Gastroesophageal sphincter (tissue), 4 donors: ENCODE data around the gene HNRNPA3. TPM values are rescaled to one million over a fixed set of nuclear protein-coding genes. Genes with fewer than 3 reads are reported as not detected.

ENCODE experiments used
- ATAC-seq: fragments of 150-250 bp; one replicate; pipeline ENCODE4 v1.9.1; 2016; ENCODE audit warnings: mild to moderate bottlenecking, moderate library complexity
- H3K27ac ChIP-seq, 4 donors: fragments of 200-600 bp; sonication (generic) in 3 of 4; 1 replicate in 3 of 4; 2 replicates in 1 of 4; pipeline ENCODE4 v1.5.1; 2016 to 2019
- H3K27me3 ChIP-seq: fragments of 200-600 bp; sonication (generic); one replicate; pipeline ENCODE4 v1.5.1; 2019
- H3K36me3 ChIP-seq, 2 donors: fragments of 200-600 bp; sonication (generic); one replicate each; pipeline ENCODE4 v1.5.1; 2019; ENCODE audit warnings: control low read depth in 1 of 2
- H3K4me1 ChIP-seq, 3 donors: fragments of 200-600 bp; sonication (generic); 1 replicate in 2 of 3; 2 replicates in 1 of 3; pipeline ENCODE4 v1.5.1; 2016 to 2019; ENCODE audit warnings: control low read depth in 2 of 3
- H3K4me3 ChIP-seq, 2 donors: fragments of 200-600 bp; sonication (generic); one replicate each; pipeline ENCODE4 v1.5.1; 2019; ENCODE audit warnings: mild to moderate bottlenecking in 1 of 2, moderate library complexity in 1 of 2
- H3K9me3 ChIP-seq, 3 donors: fragments of 200-600 bp; sonication (generic); one replicate each; pipeline ENCODE4 v1.5.1; 2017 to 2019; ENCODE audit warnings: control low read depth in 2 of 3
- EP300 ChIP-seq: sonication (generic); formaldehyde crosslinking; IDR thresholded peaks from one replicate; pipeline ENCODE4 v1.6.1; 2017; ENCODE audit warnings: antibody characterized with exemption, mild to moderate bottlenecking
- POLR2A ChIP-seq, 2 donors: fragments of 450-650 bp; IDR thresholded peaks; one replicate each; pipeline ENCODE4 v1.6.1; 2017; ENCODE audit warnings: antibody characterized with exemption in 2 of 2, mild to moderate bottlenecking in 2 of 2, moderate library complexity in 1 of 2
- POLR2AphosphoS5 ChIP-seq: sonication (generic); formaldehyde crosslinking; IDR thresholded peaks from one replicate; pipeline ENCODE4 v1.6.1; 2017; ENCODE audit warnings: antibody characterized with exemption
- WGBS, 2 donors: methylation state at CpG; one replicate each; pipeline ENCODE4 v1.1.5; 2018; ENCODE audit warnings: low coverage in 1 of 2; 5-methylcytosine and 5-hydroxymethylcytosine counted together
- total RNA-seq, 4 donors: library from RNA; depleted of rRNA; stranded (reverse); fragments of >200 nt; gene quantifications; one replicate each; pipeline ENCODE4 v1.1.0, GENCODE V29; 2016
- TF ChIP-seq, protein P1 (sequence below), 4 experiments: fragments of 200-600 bp in 2 of 4; fragments of 450-650 bp in 2 of 4; sonication (generic) in 1 of 4; IDR thresholded peaks; one replicate each; pipeline ENCODE4 v1.5.1; 2017 to 2019; ENCODE audit warnings: antibody characterized with exemption in 4 of 4, mild to moderate bottlenecking in 2 of 4, moderate library complexity in 2 of 4

Gene HNRNPA3
- total RNA-seq, 4 donors from 2014 or later = 58.4 to 87.8 (median 73.1) TPM

DNA sequence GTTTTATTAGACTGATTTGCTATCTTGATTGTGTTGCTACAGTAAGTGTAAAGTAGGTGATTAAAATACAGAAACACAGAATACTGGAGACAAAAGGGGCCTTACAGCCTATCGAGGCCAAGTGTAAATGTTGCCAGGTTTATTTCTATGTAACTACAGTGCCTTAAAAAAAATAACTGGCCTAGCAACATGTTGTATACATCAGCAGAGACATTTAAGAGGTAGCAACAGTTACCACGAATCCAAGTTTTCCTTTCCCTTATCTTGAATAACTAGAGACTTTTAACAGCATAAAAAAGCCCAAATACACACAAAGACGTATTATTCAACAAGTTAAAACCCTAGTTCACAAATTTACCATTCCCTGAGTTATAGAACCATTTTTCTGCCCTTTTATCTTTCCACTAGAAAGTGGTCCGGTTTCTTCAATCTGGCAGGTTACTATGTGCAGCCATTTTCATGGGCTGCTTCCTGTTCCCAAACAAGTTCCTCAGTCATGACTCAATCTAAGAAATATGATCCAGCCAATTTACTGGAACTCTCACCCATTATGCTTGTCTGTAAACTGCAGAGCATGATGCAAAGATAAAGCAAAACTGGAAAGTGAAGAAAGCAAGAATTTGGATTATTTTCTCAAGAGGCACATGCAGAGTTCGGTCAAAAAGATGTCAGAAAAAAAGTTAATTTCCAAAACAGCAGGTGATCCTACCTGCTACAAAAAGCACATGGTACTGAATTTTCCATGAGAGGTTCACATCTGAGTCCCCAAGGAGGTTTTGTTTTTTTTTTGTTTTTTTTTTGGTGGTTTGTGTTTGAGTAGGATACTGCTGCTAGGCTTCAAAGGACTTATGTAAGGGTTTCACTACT is 29.8 kb downstream of the HNRNPA3 start:
- TF ChIP-seq, protein P1, sequence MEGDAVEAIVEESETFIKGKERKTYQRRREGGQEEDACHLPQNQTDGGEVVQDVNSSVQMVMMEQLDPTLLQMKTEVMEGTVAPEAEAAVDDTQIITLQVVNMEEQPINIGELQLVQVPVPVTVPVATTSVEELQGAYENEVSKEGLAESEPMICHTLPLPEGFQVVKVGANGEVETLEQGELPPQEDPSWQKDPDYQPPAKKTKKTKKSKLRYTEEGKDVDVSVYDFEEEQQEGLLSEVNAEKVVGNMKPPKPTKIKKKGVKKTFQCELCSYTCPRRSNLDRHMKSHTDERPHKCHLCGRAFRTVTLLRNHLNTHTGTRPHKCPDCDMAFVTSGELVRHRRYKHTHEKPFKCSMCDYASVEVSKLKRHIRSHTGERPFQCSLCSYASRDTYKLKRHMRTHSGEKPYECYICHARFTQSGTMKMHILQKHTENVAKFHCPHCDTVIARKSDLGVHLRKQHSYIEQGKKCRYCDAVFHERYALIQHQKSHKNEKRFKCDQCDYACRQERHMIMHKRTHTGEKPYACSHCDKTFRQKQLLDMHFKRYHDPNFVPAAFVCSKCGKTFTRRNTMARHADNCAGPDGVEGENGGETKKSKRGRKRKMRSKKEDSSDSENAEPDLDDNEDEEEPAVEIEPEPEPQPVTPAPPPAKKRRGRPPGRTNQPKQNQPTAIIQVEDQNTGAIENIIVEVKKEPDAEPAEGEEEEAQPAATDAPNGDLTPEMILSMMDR (IDR thresholded peaks at IDR 0.05) = no peak
- peak; percentile 97 for TF ChIP-seq POLR2AphosphoS5
- TF ChIP-seq POLR2A (IDR thresholded peaks at IDR 0.05) = no peak
- Histone ChIP-seq H3K36me3 (no peaks in the 10 kb centered on the region), H3K4me3 (peak overlapping the region; percentile 30 to 34), H3K27me3 (no peaks in the 10 kb centered on the region), H3K27ac (peak overlapping the region; percentile 83 to 92 (median 88)), H3K9me3 (no peaks in the 10 kb centered on the region), H3K4me1 (peaks cover 33 to 100% (median 75%) of the 10 kb centered on the region in 3 donors)
- WGBS, 2 donors = 3 to 7% methylated on average over 5 of the region's 5 CpGs
- ATAC-seq = peak; percentile 86

DNA sequence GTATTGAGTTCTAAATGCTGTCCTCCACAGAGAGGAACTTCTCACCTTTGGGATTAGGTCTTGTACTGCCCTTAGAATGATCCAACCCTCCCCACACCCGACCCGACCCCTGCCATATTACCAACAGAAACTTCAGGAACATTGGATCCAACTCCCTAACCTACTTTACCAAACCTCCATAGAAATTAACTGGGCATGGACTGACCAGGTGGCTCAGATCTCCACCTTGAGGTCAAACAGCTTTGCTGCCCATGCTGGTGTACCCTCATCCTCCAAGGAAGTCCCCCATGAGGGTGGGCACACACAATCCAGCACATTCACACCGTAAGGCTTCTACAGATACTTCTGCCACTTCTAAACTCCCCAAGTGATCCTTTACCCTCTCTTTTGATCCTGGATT is 30.5 kb downstream of the HNRNPA3 start:
- Histone ChIP-seq H3K4me3 (peak overlapping the region; percentile 6 to 34), H3K27me3 (no peaks in the 10 kb centered on the region), H3K27ac (peak overlapping the region; percentile 83 to 92 (median 88)), H3K4me1 (peaks cover 33 to 100% (median 73%) of the 10 kb centered on the region in 3 donors), H3K36me3 (no peaks in the 10 kb centered on the region), H3K9me3 (no peaks in the 10 kb centered on the region)
- no peak for ATAC-seq
- 85 to 86% methylated on average over 2 to 3 of the region's 3 CpGs for WGBS, 2 donors
- no peak for TF ChIP-seq POLR2A (IDR thresholded peaks at IDR 0.05)
- no peak for TF ChIP-seq POLR2AphosphoS5
- no peak for TF ChIP-seq EP300
- TF ChIP-seq, protein P1 (IDR thresholded peaks at IDR 0.05) = no peak

DNA sequence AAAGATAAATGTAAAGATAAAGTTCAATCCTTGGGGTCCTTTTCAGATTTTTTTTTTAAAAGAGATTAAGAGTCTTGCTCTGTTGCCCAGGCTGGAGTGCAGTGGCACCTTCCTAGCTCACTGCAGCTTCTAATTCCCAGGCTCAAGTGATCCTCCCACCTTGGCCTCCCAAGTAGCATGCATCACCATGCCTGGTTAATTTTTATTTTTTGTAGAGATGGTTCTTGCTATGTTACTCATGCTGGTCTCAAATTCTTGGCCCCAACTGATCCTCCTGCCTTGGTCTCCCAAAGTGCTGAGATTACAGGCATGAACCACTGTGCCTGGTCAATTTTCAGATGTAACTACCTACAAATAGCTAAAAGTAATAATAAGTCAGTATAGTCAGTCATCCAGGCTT is 30.9 kb downstream of the HNRNPA3 start:
- TF ChIP-seq, protein P1 (IDR thresholded peaks at IDR 0.05) = no peak
- TF ChIP-seq EP300 (no peak), POLR2A (IDR thresholded peaks at IDR 0.05) (no peak), POLR2AphosphoS5 (no peak)
- Histone ChIP-seq H3K36me3 (no peaks in the 10 kb centered on the region), H3K4me3 (no peak overlapping the region), H3K27ac (peak overlapping the region; percentile 83 to 92 (median 88)), H3K27me3 (no peaks in the 10 kb centered on the region), H3K9me3 (no peaks in the 10 kb centered on the region), H3K4me1 (peaks cover 33 to 100% (median 73%) of the 10 kb centered on the region in 3 donors)
- ATAC-seq = no peak

DNA sequence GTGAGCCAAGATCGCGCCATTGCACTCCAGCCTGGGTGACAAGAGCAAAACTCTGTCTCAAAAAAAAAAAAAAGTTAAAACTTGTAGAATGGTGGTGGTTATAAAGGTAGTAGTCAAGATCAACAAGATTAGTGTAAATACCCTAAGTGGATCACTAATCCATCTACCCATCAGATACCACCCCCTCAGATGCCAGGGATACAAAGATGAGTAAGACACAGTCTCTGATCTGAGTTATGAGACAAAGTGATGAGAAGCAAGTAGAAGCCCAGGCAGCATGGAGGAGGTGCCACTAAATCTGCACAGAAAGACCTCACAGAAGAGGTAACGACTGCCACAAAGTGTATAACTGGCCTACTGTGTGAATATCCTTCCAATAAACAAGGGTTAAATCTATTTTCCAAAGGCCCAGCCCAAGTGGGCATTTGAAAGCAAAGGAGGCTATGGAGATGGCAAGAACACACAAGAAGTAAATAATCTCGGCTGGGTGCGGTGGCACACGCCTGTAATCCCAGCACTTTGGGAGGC is 31.7 kb downstream of the HNRNPA3 start:
- WGBS, 2 donors = 91 to 93% methylated on average over 5 to 6 of the region's 6 CpGs
- no peak overlapping the region for H3K4me3 ChIP-seq
- H3K9me3 ChIP-seq = no peaks in the 10 kb centered on the region
- ATAC-seq = no peak
- peak overlapping the region in 3 of 4 donors; percentile 63 to 85 (median 83) for H3K27ac ChIP-seq
- TF ChIP-seq POLR2AphosphoS5 (no peak), EP300 (no peak), POLR2A (IDR thresholded peaks at IDR 0.05) (no peak)
- TF ChIP-seq, protein P1 (IDR thresholded peaks at IDR 0.05) = no peak
- no peaks in the 10 kb centered on the region for H3K27me3 ChIP-seq
- H3K36me3 ChIP-seq = no peaks in the 10 kb centered on the region
- peaks cover 33 to 100% (median 66%) of the 10 kb centered on the region in 3 donors for H3K4me1 ChIP-seq

DNA sequence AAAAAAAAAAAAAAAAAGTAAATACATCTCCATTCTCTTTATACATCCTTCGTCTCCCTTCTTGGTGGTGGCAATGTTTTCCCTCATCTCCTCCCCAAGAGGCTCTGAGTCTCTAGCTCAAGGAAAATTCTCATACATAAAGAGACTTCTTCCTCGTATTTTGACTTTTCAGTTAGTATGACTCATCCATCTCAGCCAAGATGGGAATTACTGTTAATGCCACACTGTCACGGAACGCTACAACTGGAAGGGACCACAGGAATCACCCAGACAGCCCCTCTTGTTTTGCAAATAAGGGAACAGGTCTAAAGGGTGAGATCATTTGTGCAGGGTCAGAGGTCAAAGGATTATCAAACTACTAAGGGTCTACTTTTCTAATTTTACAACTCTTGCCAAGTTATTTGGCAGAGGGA is 32.4 kb downstream of the HNRNPA3 start:
- ATAC-seq = no peak

More for the DNA sequence above, 32.4 kb downstream of the HNRNPA3 start:
- peaks cover 30 to 99% (median 60%) of the 10 kb centered on the region in 3 donors for H3K4me1 ChIP-seq
- WGBS, 2 donors = 16 to 20% methylated on average over 3 to 4 of the region's 4 CpGs
- no peak overlapping the region for H3K4me3 ChIP-seq
- H3K27ac ChIP-seq = peak overlapping the region in 3 of 4 donors; percentile 9 to 85 (median 83)
- no peaks in the 10 kb centered on the region for H3K27me3 ChIP-seq
- H3K9me3 ChIP-seq = no peaks in the 10 kb centered on the region
- H3K36me3 ChIP-seq = no peaks in the 10 kb centered on the region
- no peak for TF ChIP-seq EP300
- TF ChIP-seq POLR2A (IDR thresholded peaks at IDR 0.05) = no peak
- TF ChIP-seq, protein P1 (IDR thresholded peaks at IDR 0.05) = no peak
- TF ChIP-seq POLR2AphosphoS5 = peak; percentile 72
